T-cell (primary cell): ENCODE data around the gene BACH1. TPM values are rescaled to one million over a fixed set of nuclear protein-coding genes. Genes with fewer than 3 reads are reported as not detected.

ENCODE experiments used
- ATAC-seq, 4 experiments: fragments of 200-7000 bp in 3 of 4; fragments of 150-1000 bp in 1 of 4; cut with Tn5 transposase; replicated peaks in 1 of 4; 1 replicate in 3 of 4; 2 replicates in 1 of 4; pipeline ENCODE4 v1.10.0; 2021; ENCODE audit warnings: moderate library complexity in 3 of 4, mild to moderate bottlenecking in 2 of 4, moderate number of reproducible peaks in 1 of 4
- CTCF ChIA-PET, 2 donors: fragments of 300-600 bp; sonication (Branson Sonifier 250); formaldehyde crosslinking; loops; one replicate each; lab custom pipeline; 2022; ENCODE audit warnings: antibody characterized with exemption in 2 of 2; lab: Charles Lee
- POLR2A ChIA-PET, 2 donors: fragments of 300-600 bp; sonication (Branson Sonifier 250); formaldehyde crosslinking; loops; one replicate each; lab custom pipeline; 2022; ENCODE audit warnings: antibody characterized with exemption in 2 of 2; lab: Charles Lee
- DNase-seq, 35 experiments: peaks; one replicate each; pipeline versions ENCODE4 v3.0.0 to v3.0.0-alpha.2; 2013 to 2023
- H3K27ac ChIP-seq: one replicate; pipeline ENCODE4 v1.5.1; 2013; ENCODE audit warnings: low read length
- H3K27me3 ChIP-seq, 2 experiments: replicated peaks in 1 of 2; 1 replicate in 1 of 2; 2 replicates in 1 of 2; pipeline versions ENCODE4 v1.6.1 to v1.7.0; 2013; ENCODE audit warnings: low read length in 1 of 2, mixed read lengths in 1 of 2; ENCODE audit not compliant: control insufficient read depth in 2 of 2, insufficient read depth in 2 of 2; ENCODE audit errors: extremely low read depth in 1 of 2
- H3K36me3 ChIP-seq, 2 donors: 1 replicate in 1 of 2; 2 replicates in 1 of 2; pipeline versions ENCODE4 v1.6.1 to v1.7.0; 2013; ENCODE audit warnings: low read length in 1 of 2; ENCODE audit not compliant: control insufficient read depth in 2 of 2, insufficient read depth in 1 of 2; ENCODE audit errors: extremely low read depth in 1 of 2
- H3K4me1 ChIP-seq, 2 experiments: 1 replicate in 1 of 2; 2 replicates in 1 of 2; pipeline versions ENCODE4 v1.6.1 to v1.7.0; 2013; ENCODE audit warnings: low read length in 2 of 2, mixed read lengths in 1 of 2; ENCODE audit not compliant: insufficient read depth in 2 of 2, control insufficient read depth in 1 of 2; ENCODE audit errors: extremely low read depth in 1 of 2
- H3K4me3 ChIP-seq, 2 donors: 1 replicate in 1 of 2; 2 replicates in 1 of 2; pipeline versions ENCODE4 v1.5.1 to v1.7.0; 2013; ENCODE audit warnings: mild to moderate bottlenecking in 2 of 2, low read length in 1 of 2, moderate library complexity in 1 of 2; ENCODE audit not compliant: control insufficient read depth in 1 of 2; ENCODE audit errors: extremely low read depth in 1 of 2
- H3K9me3 ChIP-seq: 2 replicates; pipeline ENCODE4 v1.7.0; 2013
- H3K27ac Mint-ChIP-seq, 2 donors: one replicate each; pipeline ENCODE4 v1.8.0; 2020 to 2021; ENCODE audit warnings: mild to moderate bottlenecking in 2 of 2, mixed read lengths in 2 of 2
- H3K27me3 Mint-ChIP-seq, 2 donors: one replicate each; pipeline ENCODE4 v1.8.0; 2021 to 2022; ENCODE audit warnings: mixed read lengths in 2 of 2
- H3K36me3 Mint-ChIP-seq: one replicate; pipeline ENCODE4 v1.8.0; 2021; ENCODE audit warnings: mixed read lengths
- H3K4me1 Mint-ChIP-seq, 3 donors: one replicate each; pipeline ENCODE4 v1.8.0; 2020 to 2022; ENCODE audit warnings: mixed read lengths in 3 of 3, mild to moderate bottlenecking in 1 of 3
- H3K4me3 Mint-ChIP-seq, 3 donors: one replicate each; pipeline ENCODE4 v1.8.0; 2020 to 2022; ENCODE audit warnings: mild to moderate bottlenecking in 3 of 3, mixed read lengths in 3 of 3, moderate library complexity in 3 of 3
- H3K9me3 Mint-ChIP-seq, 3 donors: one replicate each; pipeline ENCODE4 v1.8.0; 2020 to 2022; ENCODE audit warnings: mixed read lengths in 3 of 3
- WGBS: methylation state at CpG from one replicate; pipeline ENCODE4 v1.1.5; 2013; ENCODE audit warnings: missing lambda C conversion rate; ENCODE audit not compliant: insufficient coverage; 5-methylcytosine and 5-hydroxymethylcytosine counted together
- total RNA-seq, 35 experiments: library from RNA in 6 of 35; stranded (reverse) in 6 of 35; fragments of 120-200 nt in 1 of 35; gene quantifications; one replicate each; pipeline versions ENCODE4 v1.2.1 to v1.2.4 and lab custom pipeline; 2013 to 2026

Gene BACH1
- total RNA-seq, 5 donors from 2014 or later (not counting 1 experiment from before 2014, with no cell fraction given) = 42.9 to 54.8 (median 52.8) TPM

- Mint-ChIP-seq H3K27me3 (no peaks in the 10 kb centered on the region), H3K4me1 (peaks cover 23 to 38% (median 26%) of the 10 kb centered on the region in 3 donors), H3K36me3 (peaks cover 60% of the 10 kb centered on the region), H3K27ac (no peak overlapping the region), H3K9me3 (peaks cover 3 to 7% (median 3%) of the 10 kb centered on the region in 3 donors), H3K4me3 (no peak overlapping the region)
- no peaks in the 10 kb centered on the region for H3K4me1 ChIP-seq
- no peak overlapping the region for H3K4me3 ChIP-seq
- POLR2A ChIA-PET = interaction anchor here (0.5 to 0.6 kb wide), 3 partner anchors 235 to 436 kb away, joined by 3 to 7 read pairs (median 4); no protein-coding TSS in a partner anchor
- CTCF ChIA-PET = no interaction called here
- H3K9me3 ChIP-seq = no peaks in the 10 kb centered on the region
- peaks cover 0 to 24% of the 10 kb centered on the region in 2 donors for H3K36me3 ChIP-seq
- no peak overlapping the region for H3K27ac ChIP-seq
- ATAC-seq (no peak), DNase-seq (no peak)
- H3K27me3 ChIP-seq = no peaks in the 10 kb centered on the region
- 100% methylated on average over 1 of the region's 11 CpGs for WGBS
Observed at GRCh38 chr21:29321932-29322928, 23.5 kb downstream of the BACH1 start.

DNA sequence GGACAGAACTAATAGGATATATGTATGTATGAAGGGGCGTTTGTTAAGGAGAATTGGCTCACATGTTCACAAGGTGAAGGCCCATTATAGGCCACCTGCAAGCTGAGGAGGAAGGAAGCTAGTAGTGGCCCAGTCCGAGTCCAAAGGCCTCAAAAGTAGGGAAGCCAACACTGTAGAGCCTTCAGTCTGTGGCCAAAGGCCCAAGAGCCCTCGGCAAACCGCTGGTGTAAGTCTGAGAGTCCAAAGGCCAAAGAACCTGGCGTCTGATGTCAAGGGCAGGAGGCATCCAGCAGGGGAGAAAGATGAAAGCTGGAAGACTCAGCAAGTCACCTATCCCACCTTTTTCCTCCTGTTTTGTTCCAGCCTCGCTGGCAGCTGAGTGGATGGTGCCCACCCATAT, 24.5 kb downstream of the BACH1 start:
- WGBS = 97% methylated on average over 3 of the region's 6 CpGs
- DNase-seq (no peak), ATAC-seq (no peak)
- Mint-ChIP-seq H3K4me3 (no peak overlapping the region), H3K4me1 (peaks cover 16 to 31% (median 16%) of the 10 kb centered on the region in 3 donors), H3K27ac (no peak overlapping the region), H3K27me3 (no peaks in the 10 kb centered on the region), H3K36me3 (peaks cover 64% of the 10 kb centered on the region), H3K9me3 (peaks cover 3 to 7% (median 3%) of the 10 kb centered on the region in 3 donors)
- ChIA-PET CTCF (no interaction called here), POLR2A (no interaction called here)
- no peak overlapping the region for H3K4me3 ChIP-seq
- no peaks in the 10 kb centered on the region for H3K9me3 ChIP-seq
- no peak overlapping the region for H3K27ac ChIP-seq
- H3K36me3 ChIP-seq = peaks cover 0 to 26% of the 10 kb centered on the region in 2 donors
- no peaks in the 10 kb centered on the region for H3K4me1 ChIP-seq
- no peaks in the 10 kb centered on the region for H3K27me3 ChIP-seq

DNA sequence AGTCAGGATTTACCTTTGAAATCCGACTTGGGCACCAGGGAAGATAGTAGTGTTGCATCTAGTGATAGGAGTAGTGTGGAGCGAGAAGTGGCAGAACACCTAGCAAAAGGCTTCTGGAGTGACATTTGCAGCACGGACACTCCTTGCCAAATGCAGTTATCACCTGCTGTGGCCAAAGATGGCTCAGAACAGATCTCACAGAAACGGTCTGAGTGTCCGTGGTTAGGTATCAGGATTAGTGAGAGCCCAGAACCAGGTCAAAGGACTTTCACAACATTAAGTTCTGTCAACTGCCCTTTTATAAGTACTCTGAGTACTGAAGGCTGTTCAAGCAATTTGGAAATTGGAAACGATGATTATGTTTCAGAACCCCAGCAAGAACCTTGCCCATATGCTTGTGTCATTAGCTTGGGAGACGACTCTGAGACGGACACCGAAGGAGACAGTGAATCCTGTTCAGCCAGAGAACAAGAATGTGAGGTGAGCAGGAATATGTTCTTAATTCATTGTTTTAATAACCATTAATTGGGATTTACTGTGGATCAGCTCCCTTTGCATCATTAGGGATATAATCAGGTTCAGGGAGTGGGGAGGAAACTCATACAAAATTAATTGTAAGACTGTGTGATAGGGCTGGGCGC, 28.3 kb downstream of the BACH1 start:
- no peaks in the 10 kb centered on the region for H3K27me3 Mint-ChIP-seq
- peaks cover 0 to 9% (median 4%) of the 10 kb centered on the region in 3 donors for H3K4me1 Mint-ChIP-seq
- ATAC-seq = no peak
- 88% methylated on average over 6 of the region's 10 CpGs for WGBS
- POLR2A ChIA-PET = no interaction called here
- H3K9me3 Mint-ChIP-seq = no peaks in the 10 kb centered on the region
- DNase-seq = no peak
- Histone ChIP-seq H3K4me1 (no peaks in the 10 kb centered on the region), H3K36me3 (peaks cover 0 to 20% of the 10 kb centered on the region in 2 donors), H3K27ac (no peak overlapping the region), H3K27me3 (no peaks in the 10 kb centered on the region), H3K4me3 (no peak overlapping the region), H3K9me3 (no peaks in the 10 kb centered on the region)
- H3K4me3 Mint-ChIP-seq = no peak overlapping the region
- no peak overlapping the region for H3K27ac Mint-ChIP-seq
- H3K36me3 Mint-ChIP-seq = peaks cover 60% of the 10 kb centered on the region
- CTCF ChIA-PET = no interaction called here

DNA sequence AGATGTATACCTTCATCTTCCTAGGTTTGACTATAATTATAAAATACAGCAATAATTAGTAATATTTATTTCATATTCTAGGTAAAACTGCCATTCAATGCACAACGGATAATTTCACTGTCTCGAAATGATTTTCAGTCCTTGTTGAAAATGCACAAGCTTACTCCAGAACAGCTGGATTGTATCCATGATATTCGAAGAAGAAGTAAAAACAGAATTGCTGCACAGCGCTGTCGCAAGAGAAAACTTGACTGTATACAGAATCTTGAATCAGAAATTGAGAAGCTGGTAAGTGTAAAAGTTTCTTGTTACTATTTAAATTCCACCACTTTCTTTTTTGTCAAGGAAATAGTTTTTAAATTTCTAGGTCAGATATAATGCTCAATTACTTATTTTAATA, 30.7 kb downstream of the BACH1 start:
- POLR2A ChIA-PET = no interaction called here
- H3K36me3 Mint-ChIP-seq = peaks cover 53% of the 10 kb centered on the region
- DNase-seq = no peak

GRCh38 chr21:29330797-29331196, 32.1 kb downstream of the BACH1 start:
- CTCF ChIA-PET = interaction anchor here in 1 of 2 donors (0.5 kb wide), 1 partner anchor 121 kb away, joined by 3 read pairs; no protein-coding TSS in a partner anchor
- H3K9me3 Mint-ChIP-seq = no peaks in the 10 kb centered on the region
- Histone ChIP-seq H3K27ac (no peak overlapping the region), H3K27me3 (no peaks in the 10 kb centered on the region), H3K9me3 (no peaks in the 10 kb centered on the region), H3K36me3 (peaks cover 0 to 17% of the 10 kb centered on the region in 2 donors), H3K4me1 (no peaks in the 10 kb centered on the region), H3K4me3 (no peak overlapping the region)
- H3K27me3 Mint-ChIP-seq = no peaks in the 10 kb centered on the region
- H3K4me1 Mint-ChIP-seq = peaks cover 6 to 8% (median 7%) of the 10 kb centered on the region in 3 donors
- DNase-seq (no peak), ATAC-seq (no peak)
- POLR2A ChIA-PET = no interaction called here
- peaks cover 57% of the 10 kb centered on the region for H3K36me3 Mint-ChIP-seq
- H3K27ac Mint-ChIP-seq = no peak overlapping the region
- no CpG with 5 or more reads among the region's 1 CpG for WGBS
- no peak overlapping the region for H3K4me3 Mint-ChIP-seq

More for the DNA sequence above, 30.7 kb downstream of the BACH1 start:
- Mint-ChIP-seq H3K27me3 (no peaks in the 10 kb centered on the region), H3K4me1 (peaks cover 4 to 7% (median 6%) of the 10 kb centered on the region in 3 donors), H3K4me3 (no peak overlapping the region), H3K9me3 (no peaks in the 10 kb centered on the region), H3K27ac (no peak overlapping the region)
- Histone ChIP-seq H3K27me3 (no peaks in the 10 kb centered on the region), H3K9me3 (no peaks in the 10 kb centered on the region), H3K27ac (no peak overlapping the region), H3K36me3 (peaks cover 0 to 17% of the 10 kb centered on the region in 2 donors), H3K4me3 (no peak overlapping the region), H3K4me1 (no peaks in the 10 kb centered on the region)
- ATAC-seq = no peak
- WGBS = no CpG with 5 or more reads among the region's 5 CpGs
- CTCF ChIA-PET = interaction anchor here in 1 of 2 donors (1.0 kb wide), 1 partner anchor 15 kb away, joined by 3 read pairs; no protein-coding TSS in a partner anchor
